Measurements from ENCODE around the gene KRTAP10-1. TPM values are rescaled to one million over a fixed set of nuclear protein-coding genes. Genes with fewer than 3 reads are reported as not detected.

Gene KRTAP10-1
- total RNA-seq, 4 donors from 2014 or later = not detected

- peaks cover 0 to 13% (median 6%) of the 10 kb centered on the region in 3 donors for H3K27me3 ChIP-seq
- H3K4me3 ChIP-seq = no peak overlapping the region
- TF ChIP-seq POLR2A (IDR thresholded peaks at IDR 0.05) = no peak
- TF ChIP-seq, protein P1, sequence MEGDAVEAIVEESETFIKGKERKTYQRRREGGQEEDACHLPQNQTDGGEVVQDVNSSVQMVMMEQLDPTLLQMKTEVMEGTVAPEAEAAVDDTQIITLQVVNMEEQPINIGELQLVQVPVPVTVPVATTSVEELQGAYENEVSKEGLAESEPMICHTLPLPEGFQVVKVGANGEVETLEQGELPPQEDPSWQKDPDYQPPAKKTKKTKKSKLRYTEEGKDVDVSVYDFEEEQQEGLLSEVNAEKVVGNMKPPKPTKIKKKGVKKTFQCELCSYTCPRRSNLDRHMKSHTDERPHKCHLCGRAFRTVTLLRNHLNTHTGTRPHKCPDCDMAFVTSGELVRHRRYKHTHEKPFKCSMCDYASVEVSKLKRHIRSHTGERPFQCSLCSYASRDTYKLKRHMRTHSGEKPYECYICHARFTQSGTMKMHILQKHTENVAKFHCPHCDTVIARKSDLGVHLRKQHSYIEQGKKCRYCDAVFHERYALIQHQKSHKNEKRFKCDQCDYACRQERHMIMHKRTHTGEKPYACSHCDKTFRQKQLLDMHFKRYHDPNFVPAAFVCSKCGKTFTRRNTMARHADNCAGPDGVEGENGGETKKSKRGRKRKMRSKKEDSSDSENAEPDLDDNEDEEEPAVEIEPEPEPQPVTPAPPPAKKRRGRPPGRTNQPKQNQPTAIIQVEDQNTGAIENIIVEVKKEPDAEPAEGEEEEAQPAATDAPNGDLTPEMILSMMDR (IDR thresholded peaks at IDR 0.05 in 4 of 5, conservative IDR thresholded peaks at IDR 0.05 in 1 of 5) = no peak
- H3K4me1 ChIP-seq = no peaks in the 10 kb centered on the region
- in situ Hi-C loops (cut with MboI; ENCODE audit: low sequenced_read_pairs in 4 of 4) = no loop called here
- H3K9me3 ChIP-seq = no peaks in the 10 kb centered on the region
- DNase-seq = no peak
- ATAC-seq = no peak
- intact Hi-C loops (cut with DNase I; ENCODE audit: low total_unique reads) = no loop called here
- no peaks in the 10 kb centered on the region for H3K36me3 ChIP-seq
- no peak overlapping the region for H3K27ac ChIP-seq
Observed at GRCh38 chr21:44489962-44490361, 50.0 kb downstream of the KRTAP10-1 start.

Other genes with a start within 250 kb of the KRTAP10-1 start
- gene PFKL, start 240.1 kb downstream of the KRTAP10-1 start, total RNA-seq = 10 to 100 TPM; 11.9 to 20.6 (median 16.8) TPM
- 10 to 100 TPM; 10.6 to 23.0 (median 20.0) TPM for gene CFAP410, start 200.8 kb downstream of the KRTAP10-1 start, total RNA-seq
- gene TRPM2, start 186.6 kb downstream of the KRTAP10-1 start, total RNA-seq = under 1 TPM; 0.15 to 0.52 (median 0.44) TPM
- gene LRRC3, start 84.7 kb downstream of the KRTAP10-1 start, total RNA-seq = under 1 TPM; 0.36 to 0.70 (median 0.55) TPM
- gene KRTAP10-2, start 11.3 kb upstream of the KRTAP10-1 start, total RNA-seq = not detected
- not detected for gene KRTAP10-3, start 18.6 kb upstream of the KRTAP10-1 start, total RNA-seq
- gene KRTAP10-4, start 33.5 kb upstream of the KRTAP10-1 start, total RNA-seq = not detected
- not detected for gene KRTAP10-5, start 40.4 kb upstream of the KRTAP10-1 start, total RNA-seq
- gene KRTAP10-6, start 52.3 kb upstream of the KRTAP10-1 start, total RNA-seq = not detected
- not detected for gene KRTAP10-7, start 60.4 kb upstream of the KRTAP10-1 start, total RNA-seq
- gene KRTAP10-8, start 71.9 kb upstream of the KRTAP10-1 start, total RNA-seq = not detected
- not detected for gene KRTAP10-9, start 86.9 kb upstream of the KRTAP10-1 start, total RNA-seq
- not detected for gene KRTAP10-10, start 97.2 kb upstream of the KRTAP10-1 start, total RNA-seq
- not detected for gene KRTAP10-11, start 106.2 kb upstream of the KRTAP10-1 start, total RNA-seq
- not detected for gene KRTAP12-4, start 114.5 kb upstream of the KRTAP10-1 start, total RNA-seq
- not detected for gene KRTAP12-3, start 117.7 kb upstream of the KRTAP10-1 start, total RNA-seq
- not detected for gene KRTAP12-2, start 126.7 kb upstream of the KRTAP10-1 start, total RNA-seq
- not detected for gene KRTAP12-1, start 142.0 kb upstream of the KRTAP10-1 start, total RNA-seq
- not detected for gene KRTAP10-12, start 157.0 kb upstream of the KRTAP10-1 start, total RNA-seq
- gene TSPEAR, start 171.4 kb upstream of the KRTAP10-1 start, total RNA-seq = not detected